Activated CD8-positive, alpha-beta T cell treated with anti-CD3 and anti-CD28 coated beads, Interleukin-2, amount 10 ng/mL, durations not matched to agents 7 days and 5 days (primary cell): ENCODE data around the gene PLEK. TPM values are rescaled to one million over a fixed set of nuclear protein-coding genes. Genes with fewer than 3 reads are reported as not detected.
A peak's percentile ranks its signal among the peaks of the same experiment; 100 is the strongest.
"Not testable (repeated sequence)": the region's sequence is repeated elsewhere in the genome, so short reads cannot be mapped to it uniquely, and the experiment has no call there.

ENCODE experiments used
- ATAC-seq: fragments of 150-1000 bp; cut with Tn5 transposase; one replicate; pipeline ENCODE4 v1.10.0; 2021; ENCODE audit warnings: moderate library complexity
- CTCF ChIA-PET: fragments of 350-600 bp; sonication (Branson Sonifier 250); formaldehyde crosslinking; loops from one replicate; lab custom pipeline; 2021; ENCODE audit warnings: antibody characterized with exemption; lab: Charles Lee
- POLR2A ChIA-PET: fragments of 350-600 bp; sonication (Branson Sonifier 250); formaldehyde crosslinking; loops from one replicate; lab custom pipeline; 2021; ENCODE audit warnings: antibody characterized with exemption; lab: Charles Lee
- DNase-seq: peaks from one replicate; pipeline ENCODE4 v3.0.0-alpha.2; 2020
- H3K27ac Mint-ChIP-seq: one replicate; pipeline ENCODE4 v1.8.0; 2021; ENCODE audit warnings: mild to moderate bottlenecking, mixed read lengths
- H3K27me3 Mint-ChIP-seq: one replicate; pipeline ENCODE4 v1.8.0; 2021; ENCODE audit warnings: low read depth, mixed read lengths
- H3K36me3 Mint-ChIP-seq: one replicate; pipeline ENCODE4 v1.8.0; 2021; ENCODE audit warnings: low read depth, mixed read lengths
- H3K4me1 Mint-ChIP-seq: one replicate; pipeline ENCODE4 v1.8.0; 2021; ENCODE audit warnings: low read depth, mixed read lengths
- H3K4me3 Mint-ChIP-seq: one replicate; pipeline ENCODE4 v1.8.0; 2021; ENCODE audit warnings: mild to moderate bottlenecking, mixed read lengths
- H3K9me3 Mint-ChIP-seq: one replicate; pipeline ENCODE4 v1.8.0; 2022; ENCODE audit warnings: mixed read lengths; ENCODE audit not compliant: insufficient read depth
- total RNA-seq, 2 experiments: library from RNA; stranded (reverse); gene quantifications; one replicate each; pipeline ENCODE4 v1.2.3, GENCODE V29; 2021

PLEK gene
- total RNA-seq, 2 experiments from 2014 or later = 4.5 to 4.7 TPM

GRCh38 chr2:68387408-68388350, 22.6 kb downstream of the PLEK start:
- Mint-ChIP-seq H3K36me3 (peaks cover 3% of the 10 kb centered on the region), H3K4me3 (peak overlapping the region; percentile 42), H3K9me3 (no peaks in the 10 kb centered on the region), H3K4me1 (peaks cover 37% of the 10 kb centered on the region), H3K27ac (peak overlapping the region; percentile 84), H3K27me3 (peaks cover 13% of the 10 kb centered on the region)
- ATAC-seq (peak; percentile 69), DNase-seq (no peak)
- CTCF ChIA-PET = interaction anchor here (0.7 to 3.4 kb wide), 6 partner anchors 14 to 54 kb away, joined by 3 to 22 read pairs (median 4); no protein-coding TSS in a partner anchor
- POLR2A ChIA-PET = interaction anchor here (1.0 to 2.5 kb wide), 5 partner anchors 8 to 135 kb away, joined by 3 to 9 read pairs (median 4); partner anchors contain the start of gene PPP3R1

DNA sequence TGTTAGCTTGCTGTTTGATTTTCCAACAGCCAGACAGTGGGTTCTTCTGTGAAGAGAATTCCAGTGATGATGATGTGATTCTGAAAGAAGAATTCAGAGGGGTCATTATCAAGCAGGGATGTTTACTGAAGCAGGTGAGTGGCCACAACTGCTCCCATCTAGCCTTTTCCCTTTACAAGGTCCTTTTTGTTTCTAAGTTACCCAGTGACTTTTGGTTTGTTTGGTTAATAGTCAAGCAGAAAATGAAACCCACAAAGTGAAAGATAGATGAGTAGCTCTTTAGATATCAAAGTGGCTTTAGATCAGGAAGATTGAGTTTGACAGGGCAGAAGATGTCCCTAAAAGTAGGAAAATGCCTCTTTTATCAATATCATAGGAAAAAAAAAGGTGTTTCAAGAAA, 23.3 kb downstream of the PLEK start:
- Mint-ChIP-seq H3K27ac (peak overlapping the region; percentile 84), H3K9me3 (no peaks in the 10 kb centered on the region), H3K36me3 (peaks cover 3% of the 10 kb centered on the region), H3K4me3 (peak overlapping the region; percentile 42), H3K27me3 (peaks cover 13% of the 10 kb centered on the region), H3K4me1 (peaks cover 37% of the 10 kb centered on the region)
- CTCF ChIA-PET = interaction anchor here (0.7 to 3.4 kb wide), 6 partner anchors 14 to 53 kb away, joined by 3 to 22 read pairs (median 3); no protein-coding TSS in a partner anchor
- POLR2A ChIA-PET = interaction anchor here (0.7 to 2.5 kb wide), 5 partner anchors 9 to 936 kb away, joined by 3 to 9 read pairs (median 4); partner anchors contain the start of gene PPP3R1
- DNase-seq (no peak), ATAC-seq (peak; percentile 34)

- no peak overlapping the region for H3K4me3 Mint-ChIP-seq
- H3K36me3 Mint-ChIP-seq = peaks cover 3% of the 10 kb centered on the region
- H3K9me3 Mint-ChIP-seq = no peaks in the 10 kb centered on the region
- no peak for ATAC-seq
- POLR2A ChIA-PET = interaction anchor here (0.7 to 2.5 kb wide), 5 partner anchors 9 to 936 kb away, joined by 3 to 9 read pairs (median 4); partner anchors contain the start of gene PPP3R1
- no peak for DNase-seq
- CTCF ChIA-PET = interaction anchor here (0.7 to 3.4 kb wide), 4 partner anchors 13 to 53 kb away, joined by 3 to 22 read pairs (median 5); no protein-coding TSS in a partner anchor
- peaks cover 13% of the 10 kb centered on the region for H3K27me3 Mint-ChIP-seq
- peak overlapping the region; percentile 10 for H3K27ac Mint-ChIP-seq
- peaks cover 37% of the 10 kb centered on the region for H3K4me1 Mint-ChIP-seq
Observed at GRCh38 chr2:68388772-68389171, 23.7 kb downstream of the PLEK start.

DNA sequence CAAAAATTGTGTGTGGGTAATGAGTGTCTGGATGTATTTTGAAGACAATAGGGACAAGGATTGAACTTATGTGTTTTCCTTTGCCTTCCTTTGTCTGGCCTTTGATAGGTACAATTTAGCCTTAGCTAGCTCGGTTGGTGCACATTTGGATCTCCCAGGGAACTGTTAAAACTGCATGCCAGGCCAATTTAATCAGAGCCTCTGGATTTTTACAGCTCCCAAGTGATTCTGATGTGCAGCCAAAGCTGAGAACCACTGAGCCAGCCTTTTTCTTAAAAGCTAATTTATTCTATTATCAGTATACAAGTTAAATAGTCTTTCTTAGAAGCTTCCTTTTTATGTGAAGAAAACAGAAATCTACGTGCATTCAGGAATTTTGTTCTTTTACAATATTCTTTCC, 25.0 kb downstream of the PLEK start:
- H3K36me3 Mint-ChIP-seq = peaks cover 3% of the 10 kb centered on the region
- H3K9me3 Mint-ChIP-seq = no peaks in the 10 kb centered on the region
- no peak for DNase-seq
- ChIA-PET POLR2A (interaction anchor here (2.5 kb wide), 1 partner anchor 11 kb away, joined by 9 read pairs; no protein-coding TSS in a partner anchor), CTCF (interaction anchor here (1.0 to 3.4 kb wide), 2 partner anchors 28 to 51 kb away, joined by 4 to 22 read pairs; no protein-coding TSS in a partner anchor)
- peaks cover 13% of the 10 kb centered on the region for H3K27me3 Mint-ChIP-seq
- no peak overlapping the region for H3K4me3 Mint-ChIP-seq
- H3K4me1 Mint-ChIP-seq = peaks cover 36% of the 10 kb centered on the region
- ATAC-seq = no peak
- H3K27ac Mint-ChIP-seq = no peak overlapping the region

DNA sequence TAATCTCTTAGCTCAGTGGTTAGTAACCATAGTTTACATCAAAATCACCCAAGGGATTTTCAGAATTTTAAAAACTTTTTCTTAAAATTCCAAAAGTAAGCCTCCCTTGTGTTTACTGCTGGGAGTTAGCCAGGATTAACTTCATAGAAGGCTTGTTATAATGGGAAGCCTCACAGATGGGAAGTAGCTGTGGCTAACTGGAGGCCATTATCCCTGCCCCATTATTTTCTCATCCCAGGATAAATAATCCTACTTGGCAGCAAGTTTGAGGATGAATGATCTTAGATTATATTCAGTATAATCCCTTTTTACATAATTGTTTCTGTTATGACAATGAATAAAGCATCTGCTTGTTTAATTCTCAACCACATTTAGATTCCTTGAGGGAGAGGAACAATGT, 25.5 kb downstream of the PLEK start:
- ATAC-seq = no peak
- no peaks in the 10 kb centered on the region for H3K9me3 Mint-ChIP-seq
- H3K36me3 Mint-ChIP-seq = peaks cover 3% of the 10 kb centered on the region
- H3K27ac Mint-ChIP-seq = no peak overlapping the region
- peaks cover 13% of the 10 kb centered on the region for H3K27me3 Mint-ChIP-seq
- ChIA-PET CTCF (interaction anchor here (1.0 to 3.4 kb wide), 2 partner anchors 27 to 51 kb away, joined by 4 to 22 read pairs; no protein-coding TSS in a partner anchor), POLR2A (no interaction called here)
- H3K4me1 Mint-ChIP-seq = peaks cover 32% of the 10 kb centered on the region
- DNase-seq = no peak
- no peak overlapping the region for H3K4me3 Mint-ChIP-seq

- Mint-ChIP-seq H3K9me3 (no peaks in the 10 kb centered on the region), H3K27me3 (peaks cover 13% of the 10 kb centered on the region), H3K27ac (no peak overlapping the region), H3K4me1 (peaks cover 29% of the 10 kb centered on the region), H3K36me3 (peaks cover 3% of the 10 kb centered on the region), H3K4me3 (no peak overlapping the region)
- DNase-seq = no peak
- ATAC-seq = no peak
- ChIA-PET POLR2A (no interaction called here), CTCF (no interaction called here)
Observed at GRCh38 chr2:68391099-68391498, 26.0 kb downstream of the PLEK start.

DNA sequence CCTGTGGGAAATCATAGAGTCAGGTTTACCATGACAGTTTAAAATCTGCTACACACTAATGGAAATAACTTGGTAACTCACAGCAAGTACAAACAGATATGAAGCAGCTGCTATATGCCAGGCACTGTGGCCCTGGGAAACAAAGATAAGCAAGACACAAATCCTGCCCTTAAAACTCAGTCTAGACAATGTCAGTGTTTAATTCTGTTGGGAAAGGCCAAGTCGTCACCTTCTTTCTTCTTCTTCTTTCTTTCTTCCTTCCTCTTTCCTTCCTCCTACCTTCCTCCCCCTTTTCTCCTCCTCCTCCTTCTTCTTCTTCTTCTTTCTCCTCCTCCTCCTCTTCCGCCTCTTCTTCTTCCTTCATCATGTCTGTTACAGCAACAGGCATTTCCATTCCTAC, 26.8 kb downstream of the PLEK start:
- Mint-ChIP-seq H3K4me1 (peaks cover 23% of the 10 kb centered on the region), H3K27me3 (peaks cover 13% of the 10 kb centered on the region), H3K27ac (no peak overlapping the region), H3K4me3 (no peak overlapping the region), H3K36me3 (peaks cover 3% of the 10 kb centered on the region), H3K9me3 (no peaks in the 10 kb centered on the region)
- ChIA-PET CTCF (no interaction called here), POLR2A (no interaction called here)
- no peak for ATAC-seq
- DNase-seq = no peak

- Mint-ChIP-seq H3K27ac (no peak overlapping the region), H3K36me3 (peaks cover 11% of the 10 kb centered on the region), H3K9me3 (peaks cover 6% of the 10 kb centered on the region), H3K4me1 (no peaks in the 10 kb centered on the region), H3K4me3 (no peak overlapping the region), H3K27me3 (peaks cover 19% of the 10 kb centered on the region)
- ChIA-PET CTCF (no interaction called here), POLR2A (no interaction called here)
- ATAC-seq (no peak), DNase-seq (no peak)
Observed at GRCh38 chr2:68396093-68396492, 31.0 kb downstream of the PLEK start.

- H3K4me1 Mint-ChIP-seq, CTCF ChIA-PET, POLR2A ChIA-PET, DNase-seq, H3K4me3 Mint-ChIP-seq, H3K27ac Mint-ChIP-seq, H3K9me3 Mint-ChIP-seq, ATAC-seq: not testable (repeated sequence)
- peaks cover 11% of the 10 kb centered on the region for H3K36me3 Mint-ChIP-seq
- H3K27me3 Mint-ChIP-seq = peaks cover 20% of the 10 kb centered on the region
Observed at GRCh38 chr2:68397704-68398263, 32.7 kb downstream of the PLEK start.

DNA sequence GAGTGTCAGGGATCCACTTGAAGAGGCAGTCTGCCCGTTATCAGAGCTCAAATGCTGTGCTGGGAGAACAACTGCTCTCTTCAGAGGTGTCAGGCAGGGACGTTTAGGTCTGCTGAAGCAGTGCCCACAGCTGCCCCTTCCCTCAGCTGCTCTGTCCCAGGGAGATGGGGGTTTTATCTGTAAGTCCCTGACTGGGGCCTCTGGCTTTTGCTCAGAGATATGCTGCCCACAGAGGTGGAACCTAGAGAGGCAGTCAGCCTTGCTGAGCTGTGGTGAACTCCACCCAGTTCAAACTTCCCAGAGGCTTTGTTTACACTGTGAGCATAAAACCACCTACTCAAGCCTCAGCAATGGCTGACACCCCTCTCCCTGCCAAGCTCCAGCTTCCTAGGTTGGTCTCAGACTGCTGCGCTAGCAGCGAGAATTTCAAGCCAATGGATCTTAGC, 38.1 kb downstream of the PLEK start:
- ChIA-PET POLR2A (no interaction called here), CTCF (interaction anchor here (0.7 to 1.4 kb wide), 2 partner anchors 14 to 38 kb away, joined by 3 to 5 read pairs; no protein-coding TSS in a partner anchor)
- DNase-seq (no peak), ATAC-seq (no peak)
- Mint-ChIP-seq H3K4me1 (no peaks in the 10 kb centered on the region), H3K36me3 (peaks cover 11% of the 10 kb centered on the region), H3K9me3 (peaks cover 11% of the 10 kb centered on the region), H3K4me3 (no peak overlapping the region), H3K27ac (no peak overlapping the region), H3K27me3 (peaks cover 26% of the 10 kb centered on the region)

DNA sequence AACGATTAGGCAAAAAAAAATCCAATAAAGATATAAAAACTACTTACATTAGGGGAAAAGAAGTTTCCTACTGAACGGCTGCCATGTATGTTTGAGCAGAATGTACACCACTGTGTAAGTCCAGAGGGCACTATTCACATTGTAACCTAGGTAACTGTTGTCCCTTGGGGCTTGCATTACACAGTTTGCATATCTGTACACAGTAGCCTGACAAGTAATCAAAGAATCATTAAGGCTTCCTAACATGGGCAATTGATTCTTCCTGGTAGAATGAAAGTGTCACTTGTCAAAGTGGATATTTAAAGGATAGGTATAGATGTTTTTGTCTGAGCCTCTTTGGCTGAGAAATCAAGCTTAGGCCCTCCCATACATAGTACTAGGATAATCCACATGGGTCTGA, 39.1 kb downstream of the PLEK start:
- Mint-ChIP-seq H3K4me1 (no peaks in the 10 kb centered on the region), H3K27ac (no peak overlapping the region), H3K4me3 (no peak overlapping the region), H3K27me3 (peaks cover 32% of the 10 kb centered on the region), H3K9me3 (peaks cover 11% of the 10 kb centered on the region), H3K36me3 (peaks cover 6% of the 10 kb centered on the region)
- POLR2A ChIA-PET = no interaction called here
- ATAC-seq (no peak), DNase-seq (no peak)
- CTCF ChIA-PET = interaction anchor here (1.2 kb wide), 1 partner anchor 37 kb away, joined by 4 read pairs; no protein-coding TSS in a partner anchor
